GM12873 (cell line): ENCODE data around the gene CEP57L1.

Source experiments
- CTCF ChIP-seq: IDR thresholded peaks from 2 replicates; pipeline ENCODE4 v1.5.1; 2012; ENCODE audit warnings: low read depth, mild to moderate bottlenecking, moderate library complexity, low read length, control low read depth; ENCODE audit not compliant: insufficient read depth; ENCODE audit errors: missing control alignments

The CEP57L1 gene

GRCh38 chr6:109117346-109118035, 22.2 kb downstream of the CEP57L1 start:
- TF ChIP-seq CTCF, result no peak

- no peak for TF ChIP-seq CTCF
These were observed 23.0 kb downstream of the CEP57L1 start for GRCh38 chr6:109118337-109118736.

DNA sequence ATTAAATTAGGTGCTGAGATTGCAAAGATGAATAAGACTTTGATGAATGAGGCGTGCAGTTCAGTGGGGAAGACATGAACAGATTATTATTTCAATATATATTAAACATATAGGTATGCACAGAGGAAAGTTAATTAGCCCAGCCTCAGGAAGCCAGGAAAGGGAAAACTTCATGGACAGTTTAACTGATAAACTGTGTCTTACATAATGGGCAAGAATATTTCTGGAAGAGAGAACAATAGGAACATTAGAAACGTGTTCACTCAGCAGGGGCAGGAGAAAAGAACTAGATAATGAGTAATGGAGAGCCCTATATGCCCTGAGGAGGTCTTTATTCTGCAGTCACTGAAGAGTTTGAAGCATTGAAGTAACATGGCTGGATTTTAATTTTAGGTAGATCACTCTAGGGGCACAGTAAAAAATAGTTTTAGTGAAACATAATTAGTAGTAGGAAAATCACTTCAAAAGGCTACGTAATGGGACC, 23.6 kb downstream of the CEP57L1 start:
- no peak for TF ChIP-seq CTCF

GRCh38 chr6:109121411-109121810, 26.1 kb downstream of the CEP57L1 start:
- no peak for TF ChIP-seq CTCF

- TF ChIP-seq CTCF, result no peak
These were observed 28.9 kb downstream of the CEP57L1 start for GRCh38 chr6:109124219-109124618.

GRCh38 chr6:109125504-109125903, 30.2 kb downstream of the CEP57L1 start:
- no peak for TF ChIP-seq CTCF

DNA sequence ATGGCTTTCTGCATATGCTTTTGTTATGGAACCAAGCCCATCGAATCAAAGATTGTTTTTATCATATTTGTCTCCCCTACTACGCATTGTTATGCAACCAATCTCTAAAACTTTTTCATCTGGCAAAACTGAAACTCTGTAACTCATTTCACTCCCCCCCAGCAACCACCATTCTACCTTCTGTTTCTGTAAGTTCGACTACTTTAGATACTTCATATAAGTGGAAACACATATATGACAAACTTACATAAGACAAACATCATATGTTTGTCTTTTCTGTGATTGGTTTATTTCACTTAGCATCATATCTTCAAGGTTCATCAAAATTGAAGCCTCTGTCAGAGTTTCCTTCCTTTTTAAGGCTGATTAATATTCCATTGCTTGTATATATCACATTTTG, 34.8 kb downstream of the CEP57L1 start:
- TF ChIP-seq CTCF, result no peak
